Mesodermal cell (in vitro differentiated cells): Measurements from ENCODE around the gene RBMS2.

ENCODE experiments used
- H3K27ac ChIP-seq: 2 replicates; pipeline ENCODE4 v1.7.0; 2013; ENCODE audit warnings: mild to moderate bottlenecking, low read depth, low read length, moderate library complexity; ENCODE audit not compliant: severe bottlenecking
- H3K36me3 ChIP-seq: 2 replicates; pipeline ENCODE4 v1.7.1; 2013; ENCODE audit warnings: mild to moderate bottlenecking, low read length, moderate library complexity; ENCODE audit not compliant: control insufficient read depth, insufficient read depth
- H3K4me1 ChIP-seq: one replicate; pipeline ENCODE4 v1.7.1; 2013; ENCODE audit warnings: mild to moderate bottlenecking, low read length; ENCODE audit not compliant: insufficient read depth, control insufficient read depth, poor library complexity, severe bottlenecking
- H3K4me3 ChIP-seq: 2 replicates; pipeline ENCODE4 v1.7.0; 2013; ENCODE audit warnings: low read length, control low read depth, mild to moderate bottlenecking; ENCODE audit not compliant: insufficient read depth, poor library complexity, severe bottlenecking; ENCODE audit errors: extremely low read depth
- H3K9me3 ChIP-seq: 2 replicates; pipeline ENCODE4 v1.7.1; 2013; ENCODE audit warnings: mild to moderate bottlenecking, low read length, moderate library complexity; ENCODE audit not compliant: control insufficient read depth
- WGBS, 2 experiments: methylation state at CpG; one replicate each; pipeline ENCODE4 v1.1.5; 2013; ENCODE audit warnings: missing lambda C conversion rate in 2 of 2; ENCODE audit not compliant: insufficient coverage in 2 of 2; 5-methylcytosine and 5-hydroxymethylcytosine counted together

The RBMS2 gene

DNA sequence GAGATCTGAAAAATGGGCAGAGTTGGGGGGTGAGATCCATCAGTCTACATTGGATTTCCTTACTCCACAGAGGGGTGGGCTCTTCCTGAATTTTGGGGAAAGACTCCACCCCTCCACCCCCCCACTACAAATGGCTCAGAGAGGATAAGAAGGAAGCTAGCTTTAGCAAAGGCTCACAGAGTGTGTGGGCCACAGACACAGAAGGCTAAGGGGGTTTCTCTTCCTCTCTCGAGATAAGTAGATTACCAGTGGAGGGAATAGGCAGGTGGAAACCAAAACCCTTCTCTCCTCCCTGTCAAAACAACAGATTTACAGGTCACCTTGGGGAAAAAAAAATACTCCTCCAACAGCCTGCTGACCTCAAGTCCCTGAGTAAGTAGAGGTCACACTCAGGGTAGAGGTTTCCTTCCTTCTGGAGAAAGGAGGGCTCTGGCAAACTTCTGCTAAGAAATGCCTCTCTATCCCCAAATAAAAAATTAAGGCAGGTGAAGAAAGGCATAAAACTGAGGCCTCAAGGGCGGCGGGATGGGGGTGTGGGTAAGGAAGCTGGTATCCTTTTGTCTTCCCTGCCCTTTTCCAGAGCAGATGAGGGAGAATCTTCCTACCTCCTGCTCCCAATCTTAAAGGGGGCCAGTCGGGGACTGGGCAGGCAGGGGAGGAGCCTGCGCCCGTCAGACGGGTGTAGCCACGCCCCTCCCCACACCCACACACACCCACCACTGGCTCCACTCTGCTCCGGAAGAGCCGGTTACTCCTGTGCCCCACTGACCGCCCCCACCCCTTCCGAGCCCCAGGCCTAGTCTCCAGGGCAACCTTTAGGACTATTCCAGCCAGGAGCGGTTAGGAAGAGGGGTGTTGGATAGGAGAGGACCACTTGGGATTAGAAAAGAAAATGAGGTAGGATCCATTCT is 110.4 kb downstream of the RBMS2 start:
- WGBS, 2 experiments, result 0 to 10% methylated on average over 1 to 2 of the region's 13 CpGs
- H3K4me1 ChIP-seq, result peaks cover 46% of the 10 kb centered on the region
- H3K27ac ChIP-seq, result peak overlapping the region; percentile 45
- H3K9me3 ChIP-seq, result no peaks in the 10 kb centered on the region
- no peak overlapping the region for H3K4me3 ChIP-seq
- peaks cover 12% of the 10 kb centered on the region for H3K36me3 ChIP-seq

DNA sequence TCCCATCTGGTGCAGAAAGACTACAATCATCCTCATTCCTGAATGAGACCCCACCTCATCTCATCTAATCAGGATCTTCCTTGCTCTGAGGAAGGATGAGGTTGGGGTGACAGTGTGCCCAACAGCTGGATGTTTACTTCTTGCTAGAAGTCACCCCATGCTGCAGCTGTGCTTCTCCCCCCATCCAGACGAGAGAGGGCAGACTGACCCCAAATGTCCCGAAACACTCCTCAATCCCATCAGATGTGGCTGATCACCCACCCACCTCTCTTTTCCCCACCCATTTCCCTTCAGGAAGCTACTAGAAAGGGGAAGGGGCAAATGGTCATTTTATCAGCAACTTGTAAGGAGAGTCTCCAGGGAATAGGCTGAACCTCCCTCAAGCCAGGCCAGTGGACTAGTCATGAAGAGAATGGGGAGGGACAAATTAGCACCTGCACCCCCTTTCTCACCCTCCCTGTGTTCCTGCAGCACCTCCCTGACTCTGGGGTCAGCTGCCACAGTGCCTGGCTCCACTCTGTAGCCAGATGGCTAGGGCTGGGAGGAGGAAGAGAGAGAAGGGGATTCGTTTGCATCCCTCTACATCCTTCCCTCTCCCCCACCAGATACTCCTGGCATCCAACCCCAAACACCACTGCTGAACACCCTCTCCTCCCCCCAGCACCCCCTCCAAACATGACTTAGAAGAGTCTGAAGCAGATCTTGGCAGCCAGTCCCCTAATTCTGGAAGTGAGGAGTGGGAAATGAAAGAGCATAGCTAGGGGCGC is 111.3 kb downstream of the RBMS2 start:
- Histone ChIP-seq H3K36me3 (peaks cover 10% of the 10 kb centered on the region), H3K27ac (peak overlapping the region; percentile 45), H3K4me1 (peaks cover 44% of the 10 kb centered on the region), H3K9me3 (no peaks in the 10 kb centered on the region), H3K4me3 (no peak overlapping the region)
- 83% methylated on average over 3 of the region's 4 CpGs; no CpG with 5 or more reads in 1 of the 2 experiments for WGBS, 2 experiments

DNA sequence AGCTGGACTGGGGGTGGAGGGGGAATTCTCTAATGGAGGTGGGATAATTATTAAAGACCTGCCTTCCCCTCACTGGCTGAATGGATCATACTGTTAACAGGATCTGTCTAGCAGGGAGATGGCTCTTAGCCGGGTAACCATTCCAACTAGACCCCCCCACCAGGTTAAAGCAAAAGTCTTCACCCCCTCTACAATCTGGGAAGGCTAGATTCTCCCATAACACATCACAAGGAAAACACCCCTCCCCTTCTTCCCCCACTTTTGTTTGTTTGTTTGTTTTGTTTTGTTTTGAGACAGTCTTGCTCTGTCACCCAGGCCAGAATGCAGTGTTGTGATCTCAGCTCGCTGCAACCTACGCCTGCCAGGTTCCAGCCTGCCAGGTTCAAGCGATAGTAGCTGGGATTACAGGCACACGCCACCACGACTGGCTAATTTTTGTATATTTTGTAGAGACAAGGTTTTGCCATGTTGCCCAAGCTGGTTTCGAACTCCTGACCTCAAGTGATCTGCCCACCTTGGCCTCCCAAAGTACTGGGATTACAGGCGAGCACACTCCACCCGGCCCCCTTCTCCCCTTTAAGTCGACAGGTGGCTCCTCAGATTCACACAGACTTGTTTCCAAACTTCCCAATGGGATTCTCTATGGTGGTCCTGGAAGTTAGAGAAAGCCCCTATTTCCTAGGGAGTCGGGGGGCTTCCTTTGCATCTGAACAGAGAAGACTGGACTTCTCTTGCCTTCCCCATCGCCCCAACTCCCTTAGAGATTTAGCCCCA is 112.0 kb downstream of the RBMS2 start:
- Histone ChIP-seq H3K27ac (no peak overlapping the region), H3K9me3 (no peaks in the 10 kb centered on the region), H3K4me3 (peak overlapping the region; percentile 65), H3K4me1 (peaks cover 37% of the 10 kb centered on the region), H3K36me3 (peaks cover 12% of the 10 kb centered on the region)
- WGBS, 2 experiments, result 53 to 56% methylated on average over 9 to 11 of the region's 12 CpGs

DNA sequence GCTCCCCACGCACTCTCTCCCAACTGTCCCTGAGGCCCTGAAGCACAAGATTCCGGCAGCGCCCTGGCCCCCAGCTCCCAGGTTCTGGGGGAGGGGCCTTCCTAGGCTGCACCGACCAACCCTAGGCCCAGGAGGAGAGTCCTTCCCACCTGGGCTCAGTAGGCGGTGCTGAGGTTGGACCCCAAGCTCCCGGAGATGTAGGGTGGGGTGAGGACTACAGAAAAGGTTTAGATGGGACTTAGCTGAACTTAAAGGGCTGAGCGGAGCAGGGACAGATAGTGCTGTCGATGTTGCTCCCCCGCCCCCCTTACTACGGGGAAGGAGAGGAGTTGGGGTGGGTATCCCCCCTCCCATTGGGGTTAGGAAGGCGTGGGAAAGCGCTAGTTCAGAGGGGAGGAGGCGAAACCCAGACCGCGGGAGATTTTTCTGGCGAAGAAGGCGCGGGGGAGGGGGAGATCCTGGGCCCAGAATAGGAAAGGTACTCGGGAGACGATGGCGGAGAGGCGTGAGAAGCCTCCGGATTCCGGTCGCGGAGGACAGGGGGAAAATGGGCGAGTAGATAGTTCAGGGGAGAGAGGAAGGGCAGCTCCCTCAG is 112.7 kb downstream of the RBMS2 start:
- no peak overlapping the region for H3K27ac ChIP-seq
- peak overlapping the region; percentile 65 for H3K4me3 ChIP-seq
- WGBS, 2 experiments, result 0 to 2% methylated on average over 19 to 26 of the region's 27 CpGs
- peaks cover 36% of the 10 kb centered on the region for H3K4me1 ChIP-seq
- no peaks in the 10 kb centered on the region for H3K9me3 ChIP-seq
- H3K36me3 ChIP-seq, result peaks cover 19% of the 10 kb centered on the region

DNA sequence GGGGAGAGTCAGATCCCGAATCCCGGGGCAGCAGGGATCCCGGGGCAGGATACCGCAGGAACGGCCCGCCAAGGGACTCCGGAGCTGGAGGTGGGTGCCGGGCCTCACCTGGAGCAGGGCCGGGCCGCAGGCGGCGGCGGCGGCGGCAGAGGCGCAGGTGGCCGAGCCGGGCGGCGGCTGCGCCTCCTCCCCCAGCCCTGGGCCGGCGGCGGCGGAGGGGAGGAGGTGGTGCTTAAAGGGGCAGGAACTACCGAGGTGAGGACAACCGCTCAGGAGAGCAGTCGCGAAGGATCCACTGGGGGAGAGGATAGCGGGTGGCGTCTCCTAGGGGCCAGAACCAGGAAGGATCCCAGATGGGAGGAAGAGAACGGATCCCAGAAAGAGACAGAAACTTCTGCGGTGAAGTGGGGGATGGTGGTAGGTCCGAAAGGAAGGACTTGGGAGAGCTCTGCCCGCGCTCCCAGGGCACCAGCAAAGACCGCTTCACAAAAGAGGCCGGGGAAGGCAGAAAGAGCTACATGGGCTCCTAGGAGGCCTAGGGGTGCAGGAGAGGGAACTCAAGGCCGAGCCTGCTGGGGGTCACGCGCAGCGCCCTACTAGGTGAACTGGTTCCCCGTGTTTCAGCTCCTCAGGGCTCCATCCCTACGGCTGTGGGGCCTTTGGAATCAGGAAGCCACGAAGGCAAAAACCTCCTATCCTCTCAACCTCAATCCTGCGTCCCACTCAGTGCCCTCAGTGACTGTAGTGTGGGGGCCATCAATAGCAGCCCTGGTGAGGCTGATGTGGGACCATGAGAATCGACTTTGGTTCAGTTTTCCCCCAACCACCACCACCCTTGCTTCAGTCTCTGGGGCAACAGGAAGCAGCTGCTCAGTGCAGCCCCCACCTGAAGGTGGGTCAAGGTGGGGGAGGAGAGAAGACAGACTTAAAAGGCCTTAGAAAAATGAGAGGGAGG is 113.5 kb downstream of the RBMS2 start:
- Histone ChIP-seq H3K9me3 (no peaks in the 10 kb centered on the region), H3K4me1 (peaks cover 36% of the 10 kb centered on the region), H3K4me3 (peak overlapping the region; percentile 65), H3K27ac (peak overlapping the region; percentile 90), H3K36me3 (peaks cover 27% of the 10 kb centered on the region)
- 1 to 2% methylated on average over 23 to 26 of the region's 47 CpGs for WGBS, 2 experiments

DNA sequence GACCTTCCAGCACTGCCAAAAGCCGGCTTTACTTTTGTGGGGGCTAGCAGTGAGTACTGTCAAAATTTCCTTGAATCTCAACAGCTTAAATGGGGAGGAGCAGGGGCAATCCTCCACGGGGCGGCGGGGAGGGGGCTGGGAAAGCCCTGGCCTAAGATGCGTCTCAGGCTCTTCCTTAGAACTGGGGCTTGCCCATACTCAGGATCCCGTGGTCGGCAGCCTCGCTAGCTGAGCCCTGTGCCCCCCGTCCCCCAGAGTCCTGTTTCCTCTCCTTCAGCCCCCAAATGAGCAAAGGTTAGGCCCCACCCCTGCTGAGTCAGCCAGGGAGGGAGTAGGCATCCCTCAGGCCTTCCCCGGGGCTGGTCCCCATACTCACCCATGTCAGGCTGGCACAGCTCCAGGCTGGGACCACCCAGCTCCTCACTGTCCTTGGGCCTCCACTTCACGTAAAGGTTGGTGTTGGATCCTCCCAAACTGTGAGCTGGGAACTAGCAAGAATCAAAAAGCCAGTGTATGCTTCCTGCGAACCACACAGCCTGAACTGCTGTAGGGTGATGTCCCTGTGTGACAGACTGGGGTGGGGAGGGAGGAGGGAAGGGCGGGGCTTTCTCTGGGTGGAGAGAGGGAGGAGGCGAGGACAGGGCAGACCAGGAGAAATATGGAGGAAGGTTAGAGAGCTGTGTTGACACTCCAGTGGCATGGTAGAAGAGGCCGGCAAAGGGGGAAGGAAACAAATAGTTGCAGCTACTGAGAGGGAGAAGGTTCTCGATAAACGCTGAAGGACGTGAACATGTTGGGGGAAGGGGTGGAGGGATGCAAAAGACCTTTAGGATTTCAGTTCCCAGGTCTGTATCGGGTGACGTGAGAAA is 114.4 kb downstream of the RBMS2 start:
- Histone ChIP-seq H3K36me3 (peaks cover 36% of the 10 kb centered on the region), H3K4me1 (peaks cover 31% of the 10 kb centered on the region), H3K4me3 (peak overlapping the region; percentile 65), H3K27ac (peak overlapping the region; percentile 90), H3K9me3 (no peaks in the 10 kb centered on the region)
- WGBS, 2 experiments, result 2 to 4% methylated on average over 15 to 18 of the region's 20 CpGs

DNA sequence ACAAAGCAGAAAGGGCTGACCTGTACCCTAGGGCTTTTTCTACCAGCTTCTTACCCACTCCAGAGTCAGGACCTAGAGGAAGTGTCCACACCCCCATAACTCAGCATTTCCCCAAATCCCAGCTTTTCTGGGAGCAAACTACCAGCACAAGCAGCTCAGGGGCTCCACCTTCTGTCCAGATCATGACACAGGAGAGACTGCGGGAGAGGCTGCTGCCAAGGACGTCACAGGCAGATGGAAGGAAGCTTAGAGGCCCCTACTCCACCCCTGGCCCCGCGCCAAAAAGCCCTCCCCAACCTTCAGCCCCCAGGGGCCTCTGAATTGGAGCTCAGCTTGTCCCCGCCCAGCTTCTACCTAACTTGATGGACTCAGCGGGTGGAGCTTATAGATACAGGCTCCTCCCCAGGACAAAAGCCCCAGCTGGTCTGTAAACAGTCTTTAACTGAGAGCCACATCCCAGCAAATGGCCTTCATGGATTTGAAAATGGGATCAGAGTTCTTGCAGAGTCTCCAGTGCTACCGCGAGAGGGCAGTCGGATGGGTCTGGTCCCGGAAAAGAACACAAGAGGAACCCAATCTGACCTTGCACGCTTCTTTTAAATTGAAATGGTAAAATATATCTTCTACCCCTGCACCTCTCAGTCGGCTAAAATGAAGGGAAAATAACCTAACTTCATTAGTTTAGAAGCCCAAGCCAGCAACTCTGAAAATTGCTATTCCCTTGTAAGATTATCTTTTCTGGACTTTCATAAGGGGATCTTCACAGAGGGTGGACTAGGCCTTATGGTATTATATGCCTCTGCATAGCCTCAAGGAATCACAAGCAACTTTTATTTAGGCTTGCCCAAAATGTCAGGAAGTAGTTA is 115.3 kb downstream of the RBMS2 start:
- no peaks in the 10 kb centered on the region for H3K9me3 ChIP-seq
- peaks cover 26% of the 10 kb centered on the region for H3K4me1 ChIP-seq
- peak overlapping the region; percentile 90 for H3K27ac ChIP-seq
- 0% methylated on average over 7 to 8 of the region's 12 CpGs for WGBS, 2 experiments
- peaks cover 45% of the 10 kb centered on the region for H3K36me3 ChIP-seq
- H3K4me3 ChIP-seq, result peak overlapping the region; percentile 65

DNA sequence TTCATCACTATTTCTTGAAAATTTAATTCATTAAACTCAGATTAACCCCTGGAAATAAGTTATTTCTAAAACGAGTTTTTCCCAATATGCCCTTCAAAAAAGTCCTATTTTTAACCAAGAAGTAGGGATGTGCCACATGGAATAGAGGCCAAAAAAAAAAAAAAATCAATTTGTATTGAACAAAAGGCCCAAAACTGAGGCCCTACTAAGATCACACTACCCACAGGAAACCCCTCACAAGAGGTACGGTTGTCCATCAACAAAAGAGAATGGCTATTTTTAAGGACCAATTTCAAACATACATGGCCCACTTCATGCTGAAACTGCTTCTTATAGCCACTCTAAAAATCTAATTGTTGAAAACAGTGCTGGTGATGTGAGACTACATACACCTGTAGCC is 116.0 kb downstream of the RBMS2 start:
- Histone ChIP-seq H3K4me1 (peaks cover 19% of the 10 kb centered on the region), H3K9me3 (no peaks in the 10 kb centered on the region), H3K4me3 (no peak overlapping the region), H3K36me3 (peaks cover 52% of the 10 kb centered on the region), H3K27ac (peak overlapping the region; percentile 90)
- 75 to 100% methylated on average over 1 to 2 of the region's 2 CpGs for WGBS, 2 experiments
